SIG-M5 (cell line): ENCODE measurements around the gene CCNC.
"Not testable (repeated sequence)": the region's sequence is repeated elsewhere in the genome, so short reads cannot be mapped to it uniquely, and the experiment has no call there.

Experiments used
- DNase-seq: peaks from one replicate; lab custom pipeline; 2025; lab: John Stamatoyannopoulos, UW

CCNC gene

GRCh38 chr6:99603421-99604165, 35.1 kb upstream of the CCNC start:
- DNase-seq, result no peak

GRCh38 chr6:99602520-99603420, 34.3 kb upstream of the CCNC start:
- no peak for DNase-seq

- not testable (repeated sequence) for DNase-seq
Measured at GRCh38 chr6:99594696-99595095, 26.2 kb upstream of the CCNC start.

GRCh38 chr6:99592900-99593299, 24.4 kb upstream of the CCNC start:
- DNase-seq, result peak; percentile 44

- no peak for DNase-seq
Measured at GRCh38 chr6:99591673-99592364, 23.4 kb upstream of the CCNC start.

- no peak for DNase-seq
Measured at GRCh38 chr6:99590728-99591672, 22.5 kb upstream of the CCNC start.

GRCh38 chr6:99589907-99590493, 21.5 kb upstream of the CCNC start:
- no peak for DNase-seq

- DNase-seq, result no peak
Measured at GRCh38 chr6:99589290-99589672, 20.8 kb upstream of the CCNC start.

GRCh38 chr6:99588618-99589289, 20.3 kb upstream of the CCNC start:
- peak; percentile 16 for DNase-seq

GRCh38 chr6:99587792-99588191, 19.3 kb upstream of the CCNC start:
- DNase-seq, result no peak

GRCh38 chr6:99579781-99580180, 11.3 kb upstream of the CCNC start:
- DNase-seq, result no peak

- DNase-seq, result no peak
Measured at GRCh38 chr6:99575544-99576227, 7.2 kb upstream of the CCNC start.

GRCh38 chr6:99573980-99574617, 5.6 kb upstream of the CCNC start:
- DNase-seq, result no peak

- no peak for DNase-seq
Measured at GRCh38 chr6:99563056-99563723, 5.3 kb downstream of the CCNC start.

GRCh38 chr6:99560668-99561067, 7.8 kb downstream of the CCNC start:
- no peak for DNase-seq

GRCh38 chr6:99559057-99559456, 9.4 kb downstream of the CCNC start:
- DNase-seq, result no peak

GRCh38 chr6:99553888-99554287, 14.6 kb downstream of the CCNC start:
- no peak for DNase-seq

- no peak for DNase-seq
Measured at GRCh38 chr6:99550046-99550748, 18.3 kb downstream of the CCNC start.
